Measurements from ENCODE around the gene TANGO2.

TANGO2 gene

DNA sequence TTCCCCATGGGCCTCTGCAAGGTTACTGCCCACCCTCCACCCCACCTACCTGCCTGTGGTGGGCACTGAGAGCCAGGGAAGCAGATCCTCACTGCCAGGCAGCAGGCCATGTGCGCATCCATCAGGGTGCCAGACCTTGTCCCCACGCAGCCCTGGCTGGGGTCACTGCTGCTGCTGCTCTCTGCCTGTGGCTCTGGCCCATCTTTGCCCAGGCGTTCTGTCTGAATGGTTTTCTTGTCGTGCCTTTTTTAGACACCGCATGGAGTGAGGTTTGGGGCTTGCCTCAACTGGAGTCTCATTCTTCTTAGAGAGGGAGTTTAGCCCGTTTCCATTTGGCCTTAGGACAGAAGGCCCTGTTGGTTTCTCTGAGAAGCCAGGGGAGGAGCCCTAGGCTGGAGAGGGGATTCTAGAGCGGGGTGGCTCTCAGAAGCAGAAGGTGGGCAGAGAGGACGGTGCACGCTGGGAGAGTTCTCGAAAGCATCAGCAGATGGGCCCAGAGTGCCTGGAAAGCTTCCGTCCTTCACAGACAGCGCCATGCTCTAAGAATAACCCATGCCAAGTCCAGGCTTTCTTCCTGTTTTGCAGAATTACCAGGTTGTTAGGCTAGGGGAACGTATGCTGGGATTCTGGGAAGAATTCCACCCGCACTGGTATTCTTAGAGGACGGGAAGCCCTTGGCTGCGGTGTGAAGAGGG is 8.1 kb downstream of the TANGO2 start:
- no peaks in the 10 kb centered on the region for H3K27me3 ChIP-seq (ENCODE audit: control insufficient read depth, insufficient read depth, low read length)
- no peak overlapping the region for H3K4me3 ChIP-seq (ENCODE audit: low read length)
- H3K9me3 ChIP-seq (ENCODE audit: control insufficient read depth, insufficient read depth, low read length), result no peaks in the 10 kb centered on the region
- peaks cover 2% of the 10 kb centered on the region; the same call in 1 of the 2 replicates for H3K4me1 ChIP-seq (ENCODE audit: control insufficient read depth, insufficient read depth, low read length)
- H3K36me3 ChIP-seq (ENCODE audit: control insufficient read depth, insufficient read depth, low read length), result no peaks in the 10 kb centered on the region
- no peak for DNase-seq (ENCODE audit: low read depth, low spot score)
- no CpG with 5 or more reads among the region's 16 CpGs for WGBS (ENCODE audit: insufficient coverage, insufficient read length)
- no peak overlapping the region for H3K27ac ChIP-seq (ENCODE audit: low read length)

GRCh38 chr22:20029550-20030225 is 8.8 kb downstream of the TANGO2 start:
- Histone ChIP-seq H3K4me3 (ENCODE audit: low read length) (no peak overlapping the region), H3K27me3 (ENCODE audit: control insufficient read depth, insufficient read depth, low read length) (no peaks in the 10 kb centered on the region), H3K4me1 (ENCODE audit: control insufficient read depth, insufficient read depth, low read length) (peaks cover 2% of the 10 kb centered on the region; the same call in 1 of the 2 replicates), H3K9me3 (ENCODE audit: control insufficient read depth, insufficient read depth, low read length) (no peaks in the 10 kb centered on the region), H3K36me3 (ENCODE audit: control insufficient read depth, insufficient read depth, low read length) (no peaks in the 10 kb centered on the region), H3K27ac (ENCODE audit: low read length) (no peak overlapping the region)
- no peak for DNase-seq (ENCODE audit: low read depth, low spot score)
- WGBS (ENCODE audit: insufficient coverage, insufficient read length), result no CpG with 5 or more reads among the region's 9 CpGs

- Histone ChIP-seq H3K9me3 (ENCODE audit: control insufficient read depth, insufficient read depth, low read length) (no peaks in the 10 kb centered on the region), H3K27ac (ENCODE audit: low read length) (no peak overlapping the region), H3K36me3 (ENCODE audit: control insufficient read depth, insufficient read depth, low read length) (no peaks in the 10 kb centered on the region), H3K27me3 (ENCODE audit: control insufficient read depth, insufficient read depth, low read length) (no peaks in the 10 kb centered on the region), H3K4me1 (ENCODE audit: control insufficient read depth, insufficient read depth, low read length) (peaks cover 2% of the 10 kb centered on the region; the same call in 1 of the 2 replicates), H3K4me3 (ENCODE audit: low read length) (no peak overlapping the region; the same call in 1 of the 2 replicates)
- no peak for DNase-seq (ENCODE audit: low read depth, low spot score)
- no CpG with 5 or more reads among the region's 16 CpGs for WGBS (ENCODE audit: insufficient coverage, insufficient read length)
These were observed 11.0 kb downstream of the TANGO2 start for GRCh38 chr22:20031732-20032406.

GRCh38 chr22:20032407-20032991 is 11.6 kb downstream of the TANGO2 start:
- WGBS (ENCODE audit: insufficient coverage, insufficient read length), result no CpG with 5 or more reads among the region's 7 CpGs
- H3K4me3 ChIP-seq (ENCODE audit: low read length), result no peak overlapping the region
- no peak for DNase-seq (ENCODE audit: low read depth, low spot score)

GRCh38 chr22:20033045-20033706 is 12.3 kb downstream of the TANGO2 start:
- no peak for DNase-seq (ENCODE audit: low read depth, low spot score)
- no peaks in the 10 kb centered on the region for H3K36me3 ChIP-seq (ENCODE audit: control insufficient read depth, insufficient read depth, low read length)
- no peaks in the 10 kb centered on the region for H3K27me3 ChIP-seq (ENCODE audit: control insufficient read depth, insufficient read depth, low read length)
- no peak overlapping the region for H3K27ac ChIP-seq (ENCODE audit: low read length)
- no peaks in the 10 kb centered on the region for H3K9me3 ChIP-seq (ENCODE audit: control insufficient read depth, insufficient read depth, low read length)
- no CpG with 5 or more reads among the region's 14 CpGs for WGBS (ENCODE audit: insufficient coverage, insufficient read length)
- H3K4me1 ChIP-seq (ENCODE audit: control insufficient read depth, insufficient read depth, low read length), result peaks cover 2% of the 10 kb centered on the region; the same call in 1 of the 2 replicates
- H3K4me3 ChIP-seq (ENCODE audit: low read length), result no peak overlapping the region

More at GRCh38 chr22:20032407-20032991, 11.6 kb downstream of the TANGO2 start:
- Histone ChIP-seq H3K36me3 (ENCODE audit: control insufficient read depth, insufficient read depth, low read length) (no peaks in the 10 kb centered on the region), H3K27me3 (ENCODE audit: control insufficient read depth, insufficient read depth, low read length) (no peaks in the 10 kb centered on the region), H3K9me3 (ENCODE audit: control insufficient read depth, insufficient read depth, low read length) (no peaks in the 10 kb centered on the region), H3K27ac (ENCODE audit: low read length) (no peak overlapping the region), H3K4me1 (ENCODE audit: control insufficient read depth, insufficient read depth, low read length) (peaks cover 2% of the 10 kb centered on the region; the same call in 1 of the 2 replicates)

GRCh38 chr22:20034143-20034542 is 13.2 kb downstream of the TANGO2 start:
- whole genome bisulfite sequencing (ENCODE audit: insufficient coverage, insufficient read length), result no CpG with 5 or more reads among the region's 5 CpGs
- no peaks in the 10 kb centered on the region for H3K27me3 ChIP-seq (ENCODE audit: control insufficient read depth, insufficient read depth, low read length)
- H3K4me3 ChIP-seq (ENCODE audit: low read length), result no peak overlapping the region
- H3K36me3 ChIP-seq (ENCODE audit: control insufficient read depth, insufficient read depth, low read length), result no peaks in the 10 kb centered on the region
- DNase-seq (ENCODE audit: low read depth, low spot score), result no peak
- peaks cover 2% of the 10 kb centered on the region; the same call in 1 of the 2 replicates for H3K4me1 ChIP-seq (ENCODE audit: control insufficient read depth, insufficient read depth, low read length)
- no peaks in the 10 kb centered on the region for H3K9me3 ChIP-seq (ENCODE audit: control insufficient read depth, insufficient read depth, low read length)
- H3K27ac ChIP-seq (ENCODE audit: low read length), result no peak overlapping the region

DNA sequence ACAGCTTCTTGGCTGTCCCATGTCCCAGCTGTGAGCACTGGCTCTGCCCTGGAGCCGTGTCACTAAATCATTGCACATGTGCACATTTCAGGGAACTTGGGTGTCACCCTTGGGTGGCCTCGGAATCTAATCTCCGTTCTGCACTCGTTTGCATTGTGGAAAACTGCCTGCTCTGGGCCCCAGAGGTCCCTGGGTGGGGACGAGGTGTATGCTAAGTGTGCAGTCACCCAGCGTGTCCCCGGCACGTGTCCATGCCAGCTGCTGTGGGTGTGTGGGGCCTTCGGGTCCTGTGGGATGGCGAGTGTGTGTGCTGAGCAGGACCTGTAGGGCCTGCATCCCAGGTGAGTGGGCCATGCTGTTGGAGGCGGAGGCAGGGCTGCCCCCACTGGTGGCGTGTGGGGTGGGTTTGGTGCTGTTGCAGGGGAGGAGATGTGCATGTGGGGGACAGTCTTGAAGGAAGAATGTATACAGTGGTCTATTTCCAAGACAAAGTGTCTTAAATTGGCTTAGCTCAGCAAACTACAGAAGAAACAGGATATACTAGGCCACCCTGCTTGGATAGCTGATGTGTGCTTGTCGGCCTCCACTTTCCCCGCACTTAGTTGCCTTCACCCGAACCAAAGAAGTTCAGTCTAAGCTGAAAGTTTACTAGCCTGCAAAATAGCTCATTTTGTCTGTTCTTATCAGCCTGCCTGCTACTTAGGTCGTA is 14.6 kb downstream of the TANGO2 start:
- no peaks in the 10 kb centered on the region for H3K27me3 ChIP-seq (ENCODE audit: control insufficient read depth, insufficient read depth, low read length)
- no peaks in the 10 kb centered on the region for H3K9me3 ChIP-seq (ENCODE audit: control insufficient read depth, insufficient read depth, low read length)
- WGBS (ENCODE audit: insufficient coverage, insufficient read length), result no CpG with 5 or more reads among the region's 16 CpGs
- H3K27ac ChIP-seq (ENCODE audit: low read length), result no peak overlapping the region
- no peak overlapping the region for H3K4me3 ChIP-seq (ENCODE audit: low read length)
- DNase-seq (ENCODE audit: low read depth, low spot score), result no peak
- no peaks in the 10 kb centered on the region for H3K36me3 ChIP-seq (ENCODE audit: control insufficient read depth, insufficient read depth, low read length)
- peaks cover 2% of the 10 kb centered on the region; the same call in 1 of the 2 replicates for H3K4me1 ChIP-seq (ENCODE audit: control insufficient read depth, insufficient read depth, low read length)

GRCh38 chr22:20036084-20036482 is 15.2 kb downstream of the TANGO2 start:
- DNase-seq (ENCODE audit: low read depth, low spot score), result no peak
- no peak overlapping the region for H3K4me3 ChIP-seq (ENCODE audit: low read length)
- H3K4me1 ChIP-seq (ENCODE audit: control insufficient read depth, insufficient read depth, low read length), result peaks cover 2% of the 10 kb centered on the region; the same call in 1 of the 2 replicates
- no peaks in the 10 kb centered on the region for H3K36me3 ChIP-seq (ENCODE audit: control insufficient read depth, insufficient read depth, low read length)
- H3K27me3 ChIP-seq (ENCODE audit: control insufficient read depth, insufficient read depth, low read length), result no peaks in the 10 kb centered on the region
- no CpG with 5 or more reads among the region's 10 CpGs for WGBS (ENCODE audit: insufficient coverage, insufficient read length)
- H3K9me3 ChIP-seq (ENCODE audit: control insufficient read depth, insufficient read depth, low read length), result no peaks in the 10 kb centered on the region
- no peak overlapping the region for H3K27ac ChIP-seq (ENCODE audit: low read length)

DNA sequence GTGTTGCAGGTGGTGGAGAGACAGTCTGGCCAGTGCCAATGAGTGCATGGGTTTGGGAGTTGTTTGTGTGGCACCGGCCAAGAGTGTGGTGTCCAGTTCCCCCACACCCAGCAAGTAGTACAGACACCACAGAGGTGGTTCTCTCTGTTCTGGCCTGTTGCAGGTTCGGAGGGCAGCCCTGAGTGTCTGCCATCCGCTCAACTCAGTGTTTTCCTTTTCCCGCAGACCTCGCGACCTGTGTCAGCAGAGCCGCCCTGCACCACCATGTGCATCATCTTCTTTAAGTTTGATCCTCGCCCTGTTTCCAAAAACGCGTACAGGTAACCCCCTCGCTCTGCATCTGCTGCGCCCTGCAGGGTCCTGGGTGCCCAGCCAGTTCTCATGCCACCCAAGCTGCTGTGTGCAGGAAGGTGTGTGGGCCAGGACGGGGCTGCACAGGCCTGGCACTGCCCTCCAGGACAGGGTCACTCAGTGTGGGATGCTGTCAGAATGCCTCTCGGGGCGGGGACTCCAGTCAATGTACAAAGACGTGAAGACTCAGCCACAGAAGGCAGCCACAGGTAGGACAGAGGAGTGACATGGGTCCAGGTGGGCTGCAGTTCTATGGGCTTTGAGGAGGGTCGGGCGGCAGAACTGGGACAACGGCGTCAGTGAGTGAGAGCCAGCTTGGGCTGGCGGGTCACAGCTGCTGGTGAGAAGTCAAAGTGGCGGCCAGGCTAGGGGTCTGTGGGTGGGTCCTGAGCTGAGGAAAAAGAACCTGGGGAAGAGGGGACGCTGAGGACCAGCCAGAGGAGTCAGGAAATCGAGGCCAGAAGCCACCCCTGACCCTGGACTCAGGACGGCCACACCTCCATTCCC is 15.9 kb downstream of the TANGO2 start:
- DNase-seq (ENCODE audit: low read depth, low spot score), result no peak
- Histone ChIP-seq H3K27ac (ENCODE audit: low read length) (no peak overlapping the region), H3K36me3 (ENCODE audit: control insufficient read depth, insufficient read depth, low read length) (no peaks in the 10 kb centered on the region), H3K4me3 (ENCODE audit: low read length) (no peak overlapping the region), H3K9me3 (ENCODE audit: control insufficient read depth, insufficient read depth, low read length) (no peaks in the 10 kb centered on the region), H3K4me1 (ENCODE audit: control insufficient read depth, insufficient read depth, low read length) (peaks cover 2% of the 10 kb centered on the region; the same call in 1 of the 2 replicates), H3K27me3 (ENCODE audit: control insufficient read depth, insufficient read depth, low read length) (no peaks in the 10 kb centered on the region)
- whole genome bisulfite sequencing (ENCODE audit: insufficient coverage, insufficient read length), result no CpG with 5 or more reads among the region's 25 CpGs
